Type B pancreatic cell (in vitro differentiated cells): Measurements from ENCODE around the gene GRIK4. TPM values are rescaled to one million over a fixed set of nuclear protein-coding genes. Genes with fewer than 3 reads are reported as not detected.

Source experiments
- DNase-seq: peaks from one replicate; pipeline ENCODE4 v3.0.0; 2021; ENCODE audit warnings: mixed read lengths; ENCODE audit not compliant: unreplicated experiment; ENCODE audit errors: extremely low spot score
- H3K27ac Mint-ChIP-seq: 2 replicates; pipeline ENCODE4 v1.8.0; 2021; ENCODE audit warnings: mild to moderate bottlenecking, mixed read lengths
- H3K27me3 Mint-ChIP-seq: 2 replicates; pipeline ENCODE4 v1.8.0; 2021; ENCODE audit warnings: mixed read lengths
- H3K36me3 Mint-ChIP-seq: 2 replicates; pipeline ENCODE4 v1.8.0; 2021; ENCODE audit warnings: mixed read lengths
- H3K4me1 Mint-ChIP-seq: one replicate; pipeline ENCODE4 v1.8.0; 2021; ENCODE audit warnings: mixed read lengths; ENCODE audit not compliant: unreplicated experiment
- H3K4me3 Mint-ChIP-seq: 2 replicates; pipeline ENCODE4 v1.8.0; 2021; ENCODE audit warnings: mild to moderate bottlenecking, mixed read lengths
- H3K9me3 Mint-ChIP-seq: 2 replicates; pipeline ENCODE4 v1.8.0; 2021; ENCODE audit warnings: mixed read lengths
- CTCF ChIP-seq: fragments of 200-600 bp; sonication (generic); conservative IDR thresholded peaks from 2 replicates; pipeline ENCODE4 v1.5.0; 2021; ENCODE audit warnings: antibody characterized with exemption, mild to moderate bottlenecking
- total RNA-seq: library from RNA; stranded (reverse); gene quantifications from 2 replicates; pipeline ENCODE4 v1.2.1, GENCODE V29; 2021; ENCODE audit warnings: low replicate concordance

GRIK4 gene
- total RNA-seq, 1 donor from 2014 or later = 0.72 TPM

GRCh38 chr11:120523196-120523595 lies 11.6 kb downstream of the GRIK4 start:
- Mint-ChIP-seq H3K9me3 (no peaks in the 10 kb centered on the region), H3K27me3 (peaks cover 32% of the 10 kb centered on the region), H3K36me3 (no peaks in the 10 kb centered on the region), H3K4me1 (peaks cover 4% of the 10 kb centered on the region), H3K4me3 (no peak overlapping the region), H3K27ac (no peak overlapping the region)
- TF ChIP-seq CTCF = no peak
- no peak for DNase-seq

GRCh38 chr11:120524536-120525085 lies 13.1 kb downstream of the GRIK4 start:
- H3K36me3 Mint-ChIP-seq = no peaks in the 10 kb centered on the region
- no peak overlapping the region for H3K27ac Mint-ChIP-seq
- peaks cover 39% of the 10 kb centered on the region for H3K27me3 Mint-ChIP-seq
- DNase-seq = no peak
- no peaks in the 10 kb centered on the region for H3K9me3 Mint-ChIP-seq
- no peak for TF ChIP-seq CTCF
- no peak overlapping the region for H3K4me3 Mint-ChIP-seq
- H3K4me1 Mint-ChIP-seq = peaks cover 4% of the 10 kb centered on the region

GRCh38 chr11:120525261-120526171 lies 14.0 kb downstream of the GRIK4 start:
- H3K27me3 Mint-ChIP-seq = peaks cover 44% of the 10 kb centered on the region

GRCh38 chr11:120526241-120526640 lies 14.7 kb downstream of the GRIK4 start:
- Mint-ChIP-seq H3K27me3 (peaks cover 45% of the 10 kb centered on the region), H3K4me3 (no peak overlapping the region), H3K9me3 (no peaks in the 10 kb centered on the region), H3K4me1 (peaks cover 4% of the 10 kb centered on the region), H3K36me3 (no peaks in the 10 kb centered on the region), H3K27ac (no peak overlapping the region)
- TF ChIP-seq CTCF = no peak
- DNase-seq = no peak

More at GRCh38 chr11:120525261-120526171, 14.0 kb downstream of the GRIK4 start:
- H3K27ac Mint-ChIP-seq = no peak overlapping the region
- DNase-seq = no peak
- no peak for TF ChIP-seq CTCF
- H3K4me3 Mint-ChIP-seq = no peak overlapping the region
- no peaks in the 10 kb centered on the region for H3K9me3 Mint-ChIP-seq
- peaks cover 4% of the 10 kb centered on the region for H3K4me1 Mint-ChIP-seq
- no peaks in the 10 kb centered on the region for H3K36me3 Mint-ChIP-seq

GRCh38 chr11:120527111-120527761 lies 15.7 kb downstream of the GRIK4 start:
- peaks cover 4% of the 10 kb centered on the region for H3K4me1 Mint-ChIP-seq
- H3K27ac Mint-ChIP-seq = no peak overlapping the region
- TF ChIP-seq CTCF = peak; percentile 64
- H3K36me3 Mint-ChIP-seq = no peaks in the 10 kb centered on the region
- no peak for DNase-seq
- peaks cover 43% of the 10 kb centered on the region for H3K27me3 Mint-ChIP-seq
- no peaks in the 10 kb centered on the region for H3K9me3 Mint-ChIP-seq
- H3K4me3 Mint-ChIP-seq = no peak overlapping the region
